IMR-90 (cell line): ENCODE data around the gene CDH23. TPM values are rescaled to one million over a fixed set of nuclear protein-coding genes. Genes with fewer than 3 reads are reported as not detected.

Source experiments
- ATAC-seq: fragments of 200-7000 bp; cut with Tn5 transposase; 2 replicates; pipeline ENCODE4 v1.9.1; 2020; ENCODE audit warnings: low read depth, mild to moderate bottlenecking, moderate library complexity
- BruUV-seq: library from RNA; stranded (reverse); fragments of 400-500 nt; replicated peaks from 2 replicates; lab custom pipeline; 2021; lab: Mats Ljungman, UMichigan
- CTCF ChIA-PET: fragments of 300-600 bp; formaldehyde crosslinking; extraction: SDS; loops from one replicate; lab custom pipeline; 2021; ENCODE audit warnings: antibody characterized with exemption; lab: Yijun Ruan, JAX
- POLR2A ChIA-PET: fragments of 300-600 bp; sonication (Branson Sonifier 250); formaldehyde crosslinking; loops from one replicate; lab custom pipeline; 2022; ENCODE audit warnings: antibody characterized with exemption; ENCODE audit not compliant: unreplicated experiment; lab: Charles Lee
- DNase-seq: peaks from one replicate; pipeline ENCODE4 v3.0.0; 2013
- H2AFZ ChIP-seq: replicated peaks from 2 replicates; pipeline ENCODE3; 2013; ENCODE audit warnings: low read length, mild to moderate bottlenecking; ENCODE audit not compliant: poor library complexity
- H2AK5ac ChIP-seq: 2 replicates; pipeline ENCODE4 v1.6.1; 2013; ENCODE audit warnings: low read depth, low read length, inconsistent platforms
- H2AK9ac ChIP-seq: replicated peaks from 2 replicates; pipeline ENCODE3; 2013; ENCODE audit warnings: mild to moderate bottlenecking, low read depth, low read length, moderate library complexity; ENCODE audit not compliant: poor library complexity
- H2BK120ac ChIP-seq: 2 replicates; pipeline ENCODE4 v1.6.1; 2013; ENCODE audit warnings: low read depth, low read length, inconsistent platforms
- H2BK15ac ChIP-seq: 3 replicates; pipeline ENCODE4 v1.6.1; 2013; ENCODE audit warnings: low read depth, low read length, inconsistent platforms
- H2BK20ac ChIP-seq: 2 replicates; pipeline ENCODE4 v1.6.1; 2013; ENCODE audit warnings: low read depth, mild to moderate bottlenecking, inconsistent platforms, low read length, moderate library complexity
- H2BK5ac ChIP-seq: 2 replicates; pipeline ENCODE4 v1.6.1; 2013; ENCODE audit warnings: mild to moderate bottlenecking, low read depth, low read length, inconsistent platforms; ENCODE audit not compliant: poor library complexity, severe bottlenecking
- H3K14ac ChIP-seq: replicated peaks from 2 replicates; pipeline ENCODE4 v1.6.1; 2013; ENCODE audit warnings: low read depth, low read length, inconsistent platforms
- H3K18ac ChIP-seq: 2 replicates; pipeline ENCODE4 v1.6.1; 2013; ENCODE audit warnings: low read depth, low read length, control low read depth
- H3K23ac ChIP-seq: 2 replicates; pipeline ENCODE4 v1.6.1; 2013; ENCODE audit warnings: low read depth, low read length, inconsistent platforms
- H3K27ac ChIP-seq: 2 replicates; pipeline ENCODE4 v1.5.1; 2013; ENCODE audit warnings: mild to moderate bottlenecking, control low read depth, low read length; ENCODE audit not compliant: insufficient read depth
- H3K27me3 ChIP-seq: 2 replicates; pipeline ENCODE4 v1.6.1; 2013; ENCODE audit warnings: low read length; ENCODE audit not compliant: control insufficient read depth, insufficient read depth
- H3K36me3 ChIP-seq: 2 replicates; pipeline ENCODE4 v1.6.1; 2013; ENCODE audit warnings: low read length, mixed read lengths; ENCODE audit not compliant: control insufficient read depth, insufficient read depth
- H3K4ac ChIP-seq: 2 replicates; pipeline ENCODE4 v1.6.1; 2013; ENCODE audit warnings: low read depth, low read length, inconsistent platforms
- H3K4me1 ChIP-seq: 2 replicates; pipeline ENCODE4 v1.6.1; 2013; ENCODE audit warnings: low read length, mixed read lengths; ENCODE audit not compliant: control insufficient read depth, insufficient read depth
- H3K4me2 ChIP-seq: 2 replicates; pipeline ENCODE4 v1.6.1; 2013; ENCODE audit warnings: low read depth, mild to moderate bottlenecking, control low read depth, low read length, moderate library complexity
- H3K4me3 ChIP-seq: 2 replicates; pipeline ENCODE4 v1.5.1; 2013; ENCODE audit warnings: low read depth, mild to moderate bottlenecking, control low read depth, low read length, moderate library complexity; ENCODE audit not compliant: insufficient read depth
- H3K56ac ChIP-seq: 2 replicates; pipeline ENCODE4 v1.6.1; 2013; ENCODE audit warnings: low read length, inconsistent platforms; ENCODE audit not compliant: insufficient read depth; ENCODE audit errors: extremely low read depth
- H3K79me1 ChIP-seq, 2 experiments: 2 replicates each; pipeline ENCODE4 v1.6.1; 2013; ENCODE audit warnings: low read length in 2 of 2, inconsistent platforms in 1 of 2, low read depth in 1 of 2
- H3K9ac ChIP-seq: 2 replicates; pipeline ENCODE4 v1.6.1; 2013; ENCODE audit warnings: low read depth, low read length, control low read depth
- H3K9me1 ChIP-seq: 2 replicates; pipeline ENCODE4 v1.6.1; 2013; ENCODE audit warnings: low read length, inconsistent platforms; ENCODE audit not compliant: insufficient read depth
- H3K9me3 ChIP-seq: 2 replicates; pipeline ENCODE4 v1.6.1; 2013; ENCODE audit warnings: low read length; ENCODE audit not compliant: control insufficient read depth, insufficient read depth
- H4K20me1 ChIP-seq: 2 replicates; pipeline ENCODE4 v1.6.1; 2013; ENCODE audit warnings: low read length, inconsistent platforms; ENCODE audit not compliant: insufficient read depth
- H4K5ac ChIP-seq: 2 replicates; pipeline ENCODE4 v1.6.1; 2013; ENCODE audit warnings: mild to moderate bottlenecking, low read depth, low read length, control low read depth
- H4K8ac ChIP-seq, 2 experiments: 2 replicates each; pipeline ENCODE4 v1.6.1; 2013; ENCODE audit warnings: low read depth in 2 of 2, low read length in 2 of 2, control low read depth in 1 of 2, inconsistent platforms in 1 of 2
- H4K91ac ChIP-seq: 2 replicates; pipeline ENCODE4 v1.6.1; 2013; ENCODE audit warnings: low read depth, low read length, inconsistent platforms; ENCODE audit not compliant: insufficient read depth
- CEBPB ChIP-seq: IDR thresholded peaks from 2 replicates; pipeline ENCODE4 v1.6.1; 2012; ENCODE audit warnings: low read depth, low read length, improper control_type of control experiment
- FOS ChIP-seq: fragments of 150-350 bp; IDR thresholded peaks from 2 replicates; pipeline ENCODE4 v1.6.1; 2016; ENCODE audit warnings: low read depth, low read length
- MAFK ChIP-seq: IDR thresholded peaks from 2 replicates; pipeline ENCODE4 v1.6.1; 2012; ENCODE audit warnings: low read depth, low read length, improper control_type of control experiment
- MAZ ChIP-seq: IDR thresholded peaks from 2 replicates; pipeline ENCODE4 v1.6.1; 2012; ENCODE audit warnings: low read depth, mild to moderate bottlenecking, low read length, improper control_type of control experiment, moderate library complexity, borderline replicate concordance
- MXI1 ChIP-seq: IDR thresholded peaks from 2 replicates; pipeline ENCODE4 v1.6.1; 2012; ENCODE audit warnings: low read depth, mild to moderate bottlenecking, low read length, moderate library complexity, borderline replicate concordance
- NFE2L2 ChIP-seq: fragments of 150-350 bp; IDR thresholded peaks from 2 replicates; pipeline ENCODE4 v1.6.1; 2016; ENCODE audit warnings: low read depth, mild to moderate bottlenecking, low read length
- RAD21 ChIP-seq: IDR thresholded peaks from 2 replicates; pipeline ENCODE4 v1.6.1; 2012; ENCODE audit warnings: low read length, improper control_type of control experiment
- SMC3 ChIP-seq: fragments of 150-350 bp; IDR thresholded peaks from 2 replicates; pipeline ENCODE4 v1.6.1; 2016; ENCODE audit warnings: low read depth, mild to moderate bottlenecking, antibody characterized with exemption, low read length, moderate library complexity
- USF2 ChIP-seq: fragments of 150-350 bp; IDR thresholded peaks from 2 replicates; pipeline ENCODE4 v1.6.1; 2017; ENCODE audit warnings: mild to moderate bottlenecking, antibody characterized with exemption, low read length, low read depth
- WGBS, 2 experiments: methylation state at CpG; one replicate each; pipeline versions ENCODE4 v1.1.5 to v1.1.7; 2013; ENCODE audit warnings: missing lambda C conversion rate in 2 of 2; ENCODE audit not compliant: insufficient read length in 1 of 2; ENCODE audit errors: extremely low coverage in 2 of 2; 5-methylcytosine and 5-hydroxymethylcytosine counted together
- dilution Hi-C: fragments of 300-500 bp; cut with HindIII; formaldehyde crosslinking; loops from one replicate; pipeline ENCODE4 v1.14.3; 2018; ENCODE audit warnings: low sequenced_read_pairs; ENCODE audit not compliant: unreplicated experiment
- in situ Hi-C: fragments of 300-500 bp; cut with MboI; formaldehyde crosslinking; loops from 3 replicates; pipeline ENCODE4 v1.14.3; 2019; ENCODE audit warnings: low sequenced_read_pairs, inconsistent platforms, mixed read lengths
- intact Hi-C: fragments of 100-400 bp; cut with micrococcal nuclease; formaldehyde crosslinking; loops from 2 replicates; pipeline ENCODE4 v1.10.0; 2022
- polyA plus RNA-seq, 3 experiments: library from polyadenylated mRNA; depleted of rRNA; stranded (reverse); fragments of >200 nt; gene quantifications; 2 replicates each; pipeline ENCODE4 v1.2.3, GENCODE V29; 2012; ENCODE audit warnings: low replicate concordance in 1 of 3
- total RNA-seq: library from RNA; depleted of rRNA; stranded (reverse); fragments of >200 nt; gene quantifications from 2 replicates; pipeline ENCODE4 v1.2.3, GENCODE V29; 2012

CDH23 gene
- total and polyA plus RNA-seq, 2 of the 4 experiments (the other 2 are of a cell fraction): under 0.01 to 0.03 TPM

- H3K56ac ChIP-seq: no peak overlapping the region
- 43% methylated on average over 5 of the region's 9 CpGs; no CpG with 5 or more reads in 1 of the 2 experiments for WGBS, 2 experiments
- no peak overlapping the region for H2AK5ac ChIP-seq
- no peaks in the 10 kb centered on the region for H4K20me1 ChIP-seq
- H3K14ac ChIP-seq: no peak overlapping the region
- H3K27ac ChIP-seq: no peak overlapping the region
- H3K79me1 ChIP-seq: no peaks in the 10 kb centered on the region
- H3K27me3 ChIP-seq: peaks cover 38% of the 10 kb centered on the region
- BruUV-seq: no TSS peak
- H4K91ac ChIP-seq: no peak overlapping the region
- in situ Hi-C loops: no loop called here
- H4K5ac ChIP-seq: no peak overlapping the region
- H3K18ac ChIP-seq: no peak overlapping the region
- no peak for DNase-seq
- H4K8ac ChIP-seq: no peak overlapping the region
- H3K36me3 ChIP-seq: no peaks in the 10 kb centered on the region
- H3K9me3 ChIP-seq: no peaks in the 10 kb centered on the region
- H3K4ac ChIP-seq: no peak overlapping the region
- no peak overlapping the region for H2BK120ac ChIP-seq
- no peak overlapping the region for H2AK9ac ChIP-seq
- intact Hi-C loops: no loop called here
- no peak overlapping the region for H2BK15ac ChIP-seq
- ChIA-PET POLR2A (no interaction called here), CTCF (interaction anchor here (0.6 kb wide), 1 partner anchor 519 kb away, joined by 3 read pairs; no protein-coding TSS in a partner anchor)
- no peak overlapping the region for H2BK20ac ChIP-seq
- dilution Hi-C loops: no loop called here
- H2BK5ac ChIP-seq: no peak overlapping the region
- no peaks in the 10 kb centered on the region for H3K9me1 ChIP-seq
- H3K9ac ChIP-seq: no peak overlapping the region
- no peaks in the 10 kb centered on the region for H3K4me1 ChIP-seq
- H3K4me3 ChIP-seq: no peak overlapping the region
- TF ChIP-seq MXI1: no peak
- TF ChIP-seq MAZ: no peak
- no peak for TF ChIP-seq SMC3
- TF ChIP-seq CEBPB: no peak
- no peak for TF ChIP-seq NFE2L2
- TF ChIP-seq MAFK: no peak
- no peak for TF ChIP-seq FOS
- TF ChIP-seq USF2: no peak
- TF ChIP-seq RAD21: no peak
- no peak for ATAC-seq
- no peak overlapping the region for H3K23ac ChIP-seq
- H2AFZ ChIP-seq: no peak overlapping the region
- no peak overlapping the region for H3K4me2 ChIP-seq
Measured at GRCh38 chr10:71439670-71440425, 43.1 kb downstream of the CDH23 start.
